ENCODE data around the gene BCAR3.

GRCh38 chr1:93605812-93606512 is 75.7 kb downstream of the BCAR3 start:
- TF ChIP-seq CTCF (IDR thresholded peaks at IDR 0.05) (no peak), EZH2 (IDR thresholded peaks at IDR 0.05) (no peak)
